GM19025 (cell line): ENCODE measurements around the gene NOP9.
"Not testable (repeated sequence)": the region's sequence is repeated elsewhere in the genome, so short reads cannot be mapped to it uniquely, and the experiment has no call there.

ENCODE experiments used
- ATAC-seq: cut with Tn5 transposase; IDR thresholded peaks from one replicate; pipeline ENCODE4 v1.9.1; 2021; ENCODE audit warnings: mild to moderate bottlenecking, low read depth, moderate library complexity; ENCODE audit not compliant: unreplicated experiment

NOP9 gene

DNA sequence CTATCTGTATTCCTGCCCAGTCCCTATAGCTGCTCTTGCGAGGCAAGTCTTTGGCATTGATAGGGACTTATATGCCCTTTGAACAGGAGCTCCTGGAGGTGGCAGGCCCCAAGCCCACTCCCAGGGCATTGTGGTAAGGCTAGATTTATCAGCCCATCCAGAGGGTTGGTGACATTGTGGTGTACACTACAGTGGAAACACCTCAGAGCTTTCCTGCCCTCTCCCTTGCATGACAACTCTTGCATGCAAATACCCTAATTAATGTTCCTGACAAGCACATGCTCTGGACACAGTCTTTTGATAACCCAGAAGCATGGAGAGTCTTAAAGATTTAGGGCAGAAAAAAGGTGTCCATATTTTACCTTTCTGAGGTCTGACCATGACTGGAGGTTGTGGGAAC lies 41.0 kb downstream of the NOP9 start:
- no peak for ATAC-seq

GRCh38 chr14:24342889-24343288 lies 43.2 kb downstream of the NOP9 start:
- no peak for ATAC-seq

DNA sequence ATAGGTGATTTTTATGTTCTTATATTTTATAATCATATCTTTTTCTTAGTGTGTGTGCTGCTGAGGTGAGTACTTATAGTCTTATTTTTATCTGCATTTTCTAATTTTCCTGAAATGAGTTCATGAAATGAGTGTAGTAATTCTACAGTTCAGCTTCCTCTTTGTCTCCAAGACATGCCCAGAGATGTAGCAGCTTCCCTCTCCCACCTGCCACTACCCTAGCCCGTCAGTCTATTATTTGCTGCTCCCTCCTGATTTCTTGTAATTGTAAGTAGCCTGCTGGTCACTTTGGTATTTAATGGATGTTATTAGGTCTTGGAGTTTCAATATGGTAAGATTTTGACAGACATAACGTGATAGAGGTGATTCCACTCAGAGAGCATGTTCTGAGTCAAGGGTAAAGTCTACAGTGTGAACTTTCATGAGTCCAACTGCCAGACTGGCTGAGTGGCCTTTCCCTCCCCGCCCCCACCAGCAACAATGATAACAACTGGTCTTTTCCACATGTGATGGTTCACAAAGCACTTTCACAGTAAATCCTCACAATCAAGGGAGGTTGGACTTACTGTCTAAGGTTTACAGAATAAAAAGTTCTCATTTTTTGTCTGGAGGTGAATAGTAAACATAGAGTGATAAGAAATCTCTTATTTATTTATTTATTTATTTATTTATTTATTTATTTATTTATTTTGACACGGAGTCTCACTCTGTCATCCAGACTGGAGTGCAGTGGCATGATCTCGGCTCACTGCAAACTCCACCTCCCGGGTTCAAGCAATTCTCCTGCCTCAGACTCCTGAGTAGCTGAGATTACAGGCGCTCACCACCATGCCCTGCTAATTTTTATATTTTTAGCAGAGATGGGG lies 44.4 kb downstream of the NOP9 start:
- no peak for ATAC-seq

DNA sequence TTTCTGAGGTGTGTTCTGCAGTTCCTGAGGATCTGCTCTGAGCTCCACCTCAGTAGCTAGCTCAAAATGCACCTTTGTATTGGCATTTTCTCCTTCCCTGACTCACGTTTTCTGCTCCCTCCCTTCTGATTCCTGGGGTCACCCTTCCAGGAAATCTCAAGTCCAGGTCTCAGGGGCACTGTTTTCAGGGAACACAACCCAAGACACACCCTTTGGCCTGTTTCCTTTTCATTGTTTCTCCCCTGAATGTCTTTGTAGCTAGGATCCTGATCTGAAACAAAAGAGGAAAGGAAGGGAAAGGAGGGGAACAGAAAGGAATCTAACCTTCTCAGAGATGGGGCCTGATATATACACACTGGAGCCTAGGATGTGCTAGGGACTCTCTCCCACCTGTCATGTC lies 47.5 kb downstream of the NOP9 start:
- no peak for ATAC-seq

- ATAC-seq, result no peak
Observed at GRCh38 chr14:24348186-24348585, 48.5 kb downstream of the NOP9 start.

DNA sequence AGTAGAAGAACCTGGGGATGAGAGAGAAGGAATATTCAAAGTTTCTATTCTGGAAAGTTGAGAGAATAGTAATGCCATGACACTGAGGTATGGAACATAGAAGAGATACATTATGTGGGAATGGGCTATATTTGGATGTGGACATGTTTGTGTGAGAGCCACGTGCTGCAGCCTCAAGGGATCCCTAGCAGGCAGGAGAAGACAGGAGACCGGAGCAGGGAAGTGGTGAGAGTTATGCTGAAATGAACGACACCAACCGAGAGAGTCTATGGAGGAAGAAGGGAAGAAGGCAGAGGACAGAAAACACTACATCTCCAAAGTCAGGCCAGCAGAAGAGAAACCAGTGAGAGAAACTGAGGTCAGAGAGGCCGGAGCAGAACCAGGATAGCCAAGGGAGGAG lies 50.1 kb downstream of the NOP9 start:
- ATAC-seq, result no peak

DNA sequence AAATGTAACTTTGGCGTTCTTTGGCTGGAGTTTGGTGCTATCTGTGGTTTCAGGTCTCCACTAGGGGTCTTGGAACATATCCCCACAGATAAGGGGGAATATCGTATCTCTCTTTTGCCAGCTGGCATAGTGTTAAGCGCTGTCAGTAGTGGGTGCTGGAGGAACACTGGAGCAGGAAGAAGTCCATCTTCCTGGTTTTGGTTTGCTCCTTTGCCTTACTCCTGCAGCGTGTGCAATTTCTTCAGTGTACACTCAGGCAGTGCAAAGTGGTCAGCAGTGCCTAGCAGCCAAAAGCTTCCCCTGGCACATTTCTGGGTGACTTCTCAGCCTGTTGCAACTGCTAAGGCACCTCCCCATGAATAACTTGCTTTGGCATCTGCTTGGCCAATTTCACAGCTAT lies 51.9 kb downstream of the NOP9 start:
- ATAC-seq, result no peak

DNA sequence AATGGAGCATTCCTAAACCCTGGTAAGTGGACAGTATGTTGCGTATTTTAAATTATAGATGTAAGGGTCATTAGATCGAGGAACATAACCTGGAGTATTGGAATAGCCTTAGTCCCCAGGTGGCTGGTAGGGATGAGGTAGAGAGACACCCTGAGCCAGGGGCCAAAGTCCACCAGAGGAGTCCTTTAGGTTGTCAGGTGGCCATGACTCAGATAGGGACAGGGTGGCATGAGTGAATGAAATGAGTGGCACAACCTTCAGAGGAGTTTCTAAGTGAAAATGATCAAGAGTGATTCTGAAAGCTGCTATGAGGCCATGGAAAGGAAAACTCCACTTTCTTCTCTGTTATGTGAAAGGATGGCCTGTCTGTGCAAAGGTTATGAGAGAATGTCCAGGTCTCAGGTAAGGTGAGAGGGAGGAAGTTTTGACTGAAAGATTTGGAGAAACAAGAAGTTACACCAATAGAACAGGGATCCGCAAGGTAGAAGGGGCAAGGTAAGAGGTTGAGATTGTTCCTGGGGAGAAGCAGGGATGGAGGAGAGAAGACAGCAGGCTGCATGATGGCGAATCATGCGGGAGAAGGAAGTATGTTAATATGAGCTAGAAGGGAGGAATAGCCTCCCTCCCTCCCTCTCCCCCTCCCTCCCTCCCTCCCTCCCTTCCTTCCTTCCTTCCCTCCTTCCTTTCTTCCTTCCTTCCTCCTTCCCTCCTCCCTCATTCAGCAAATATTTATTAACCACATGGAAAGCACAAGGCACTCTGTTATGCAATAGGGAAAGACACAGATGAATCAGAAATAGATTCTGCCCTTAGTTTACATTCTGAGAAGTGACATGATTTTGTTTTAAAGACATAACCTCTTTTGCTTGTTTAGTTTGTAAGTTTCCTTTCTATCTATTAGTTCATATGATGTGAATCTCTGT lies 54.2 kb downstream of the NOP9 start:
- no peak for ATAC-seq

DNA sequence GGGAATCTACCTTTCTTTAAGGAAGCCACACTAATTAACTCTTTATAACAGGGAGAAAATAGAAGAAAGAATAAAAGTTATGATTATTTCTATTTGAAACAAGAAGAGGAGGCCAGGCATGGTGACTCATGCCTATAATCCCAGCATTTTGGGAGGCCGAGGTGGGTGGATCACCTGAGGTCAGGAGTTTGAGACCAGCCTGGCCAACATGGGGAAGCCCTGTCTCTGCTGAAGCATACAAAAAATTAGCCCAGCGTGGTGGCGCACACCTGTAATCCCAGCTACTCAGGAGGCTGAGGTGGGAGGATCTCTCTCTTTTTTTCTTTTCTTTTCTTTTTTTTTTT lies 54.8 kb downstream of the NOP9 start:
- not testable (repeated sequence) for ATAC-seq

DNA sequence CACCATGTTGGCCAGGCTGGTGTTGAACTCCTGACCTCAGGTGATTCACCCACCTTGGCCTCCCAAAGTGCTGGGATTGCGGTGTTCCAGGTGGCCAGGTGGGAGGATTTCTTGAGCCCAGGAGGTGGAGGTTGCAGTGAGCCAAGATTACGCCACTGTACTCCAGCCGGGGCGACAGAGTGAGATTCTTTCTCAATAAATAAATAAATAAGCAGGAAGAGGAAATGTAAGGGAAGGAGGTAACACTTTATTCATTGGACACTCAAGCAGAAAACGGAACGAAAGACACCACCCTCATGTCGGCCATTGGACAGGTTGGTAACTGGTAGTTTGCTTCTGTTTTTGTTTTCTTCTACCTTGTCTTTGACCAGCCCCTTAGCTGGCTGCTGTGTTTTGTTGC lies 55.4 kb downstream of the NOP9 start:
- no peak for ATAC-seq

DNA sequence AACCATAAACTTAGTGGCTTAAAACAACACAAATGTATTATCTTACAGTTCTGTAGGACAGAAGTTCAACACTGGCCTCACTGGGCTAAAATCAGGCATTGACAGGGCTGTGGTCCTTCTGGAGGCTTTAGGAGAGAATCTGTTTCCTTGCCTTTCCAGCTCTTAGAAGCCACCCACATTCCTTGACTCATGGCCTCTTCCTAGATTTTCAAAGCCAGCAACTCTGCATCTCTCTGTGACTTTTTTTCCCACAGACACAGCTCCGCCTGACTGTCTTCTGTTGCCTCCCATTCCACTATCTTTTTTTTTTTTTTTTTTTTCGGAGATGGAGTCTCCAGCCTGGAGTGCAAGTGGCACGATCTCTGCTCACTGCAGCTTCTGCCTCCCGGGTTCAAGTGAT lies 56.6 kb downstream of the NOP9 start:
- ATAC-seq, result no peak
